HCT116 (cell line): ENCODE results near the gene CLEC2B.

Experiments
- POLR2A ChIP-seq: IDR thresholded peaks from 2 replicates; pipeline ENCODE4 v1.7.0; 2011; ENCODE audit warnings: borderline replicate concordance; ENCODE audit not compliant: insufficient read depth, insufficient read length; ENCODE audit errors: extremely low read depth
- POLR2AphosphoS5 ChIP-seq: IDR thresholded peaks from 2 replicates; pipeline ENCODE4 v1.6.1; 2011; ENCODE audit warnings: mild to moderate bottlenecking, low read depth, low read length, moderate library complexity
- YY1 ChIP-seq: IDR thresholded peaks from 2 replicates; pipeline ENCODE4 v1.6.1; 2011; ENCODE audit warnings: low read length, low read depth, moderate library complexity, mild to moderate bottlenecking; ENCODE audit not compliant: insufficient replicate concordance; ENCODE audit errors: extremely low read depth
- ZNF274 ChIP-seq: fragments of 200-500 bp; sonication (Bioruptor generic); IDR thresholded peaks from 2 replicates; pipeline ENCODE4 v1.6.1; 2014; ENCODE audit warnings: mild to moderate bottlenecking, low read depth, low read length, inconsistent platforms
- TF ChIP-seq, protein P1 (sequence below), 3 experiments: fragments of 200-600 bp in 1 of 3; sonication (generic) in 1 of 3; IDR thresholded peaks in 2 of 3; conservative IDR thresholded peaks in 1 of 3; 2 replicates each; pipeline ENCODE4 v1.5.1; 2012 to 2017; ENCODE audit warnings: low read depth in 2 of 3, low read length in 2 of 3, antibody characterized with exemption in 1 of 3, borderline replicate concordance in 1 of 3, control low read depth in 1 of 3, mild to moderate bottlenecking in 1 of 3, mixed read lengths in 1 of 3, mixed run types in 1 of 3, moderate library complexity in 1 of 3; ENCODE audit not compliant: insufficient read depth in 1 of 3

- TF ChIP-seq ZNF274 (no peak), POLR2AphosphoS5 (no peak), YY1 (no peak), POLR2A (no peak)
- TF ChIP-seq, protein P1, sequence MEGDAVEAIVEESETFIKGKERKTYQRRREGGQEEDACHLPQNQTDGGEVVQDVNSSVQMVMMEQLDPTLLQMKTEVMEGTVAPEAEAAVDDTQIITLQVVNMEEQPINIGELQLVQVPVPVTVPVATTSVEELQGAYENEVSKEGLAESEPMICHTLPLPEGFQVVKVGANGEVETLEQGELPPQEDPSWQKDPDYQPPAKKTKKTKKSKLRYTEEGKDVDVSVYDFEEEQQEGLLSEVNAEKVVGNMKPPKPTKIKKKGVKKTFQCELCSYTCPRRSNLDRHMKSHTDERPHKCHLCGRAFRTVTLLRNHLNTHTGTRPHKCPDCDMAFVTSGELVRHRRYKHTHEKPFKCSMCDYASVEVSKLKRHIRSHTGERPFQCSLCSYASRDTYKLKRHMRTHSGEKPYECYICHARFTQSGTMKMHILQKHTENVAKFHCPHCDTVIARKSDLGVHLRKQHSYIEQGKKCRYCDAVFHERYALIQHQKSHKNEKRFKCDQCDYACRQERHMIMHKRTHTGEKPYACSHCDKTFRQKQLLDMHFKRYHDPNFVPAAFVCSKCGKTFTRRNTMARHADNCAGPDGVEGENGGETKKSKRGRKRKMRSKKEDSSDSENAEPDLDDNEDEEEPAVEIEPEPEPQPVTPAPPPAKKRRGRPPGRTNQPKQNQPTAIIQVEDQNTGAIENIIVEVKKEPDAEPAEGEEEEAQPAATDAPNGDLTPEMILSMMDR (IDR thresholded peaks at IDR 0.05 in 2 of 3, conservative IDR thresholded peaks at IDR 0.05 in 1 of 3; ENCODE audit: borderline replicate concordance in 1 of 3, insufficient read depth in 1 of 3, low read depth in 2 of 3, low read length in 2 of 3), result no peak
Measured at GRCh38 chr12:9806714-9807113, 62.4 kb downstream of the CLEC2B start.
